ENCODE results near the gene KIF1A. TPM values are rescaled to one million over a fixed set of nuclear protein-coding genes. Genes with fewer than 3 reads are reported as not detected.

The KIF1A gene
- total and polyA plus RNA-seq, 10 of the 15 experiments (the other 5 are each of a cell fraction or from before 2014, with no cell fraction given) = 0.04 to 0.95 (median 0.06) TPM; not detected in 5

DNA sequence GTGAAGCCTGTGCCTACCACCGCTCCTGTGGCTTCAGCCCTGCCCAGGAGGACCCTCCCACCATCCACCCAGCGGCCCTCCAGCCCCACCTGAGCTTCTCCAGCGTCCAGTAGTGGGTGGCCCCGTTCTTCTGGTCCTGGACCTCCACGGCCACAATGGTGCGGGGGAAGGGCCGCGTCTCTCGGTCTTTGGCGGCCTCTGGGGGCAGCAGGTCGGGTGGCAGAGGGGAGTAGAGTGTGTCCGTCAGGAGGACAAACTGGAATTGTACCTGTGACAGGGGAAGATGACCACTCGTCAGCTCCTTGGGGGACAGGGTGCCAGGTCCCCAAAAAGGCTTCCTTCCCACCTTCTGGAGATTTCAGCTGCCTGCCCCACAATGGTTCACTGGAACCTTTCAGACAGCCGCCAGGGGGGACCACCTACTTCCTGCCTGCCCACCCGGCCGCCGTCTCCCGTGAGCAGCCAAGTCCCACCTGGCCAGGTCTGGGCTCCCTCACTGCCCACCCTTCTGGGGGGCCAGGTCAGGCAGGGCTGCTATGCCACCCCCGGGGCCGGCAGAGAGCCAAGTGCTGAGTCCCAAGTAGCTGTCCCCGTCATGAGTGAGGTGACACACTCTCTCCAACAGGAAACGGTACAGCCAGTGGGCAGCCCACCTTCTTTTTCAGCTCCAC, 59.3 kb downstream of the KIF1A start (continued):
- TF ChIP-seq YY1 (IDR thresholded peaks at IDR 0.05; ENCODE audit: low read depth, low read length) = no peak

DNA sequence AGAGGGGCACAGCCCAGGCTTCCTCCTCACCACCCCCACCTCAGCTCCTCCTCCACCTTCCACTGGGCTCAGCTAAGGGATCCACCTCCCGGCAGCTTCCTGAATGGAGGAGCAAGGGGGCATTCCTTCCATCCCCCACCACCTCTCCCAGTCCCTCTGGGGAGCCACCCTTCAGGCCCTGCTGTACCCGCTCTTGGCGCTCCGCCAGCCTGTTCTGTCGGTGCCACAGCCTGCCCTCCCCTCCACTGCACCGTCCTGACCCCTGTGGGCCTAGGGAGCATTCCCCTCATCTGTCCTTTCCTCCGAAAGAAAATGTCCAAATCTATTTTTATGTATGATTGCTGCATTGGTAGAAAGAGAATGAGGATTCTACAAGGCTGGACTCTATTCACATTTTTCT, 59.9 kb downstream of the KIF1A start:
- CTCF ChIA-PET = interaction anchor here (0.6 to 1.3 kb wide), 2 partner anchors 135 to 246 kb away, joined by 3 to 7 read pairs; partner anchors contain the start of gene GPR35
- BruUV-seq (replicated peaks) = no TSS peak
- POLR2A ChIA-PET = no interaction called here
- SMC1A ChIA-PET (ENCODE audit: uncharacterized antibody, unreplicated experiment) = interaction anchor here (1.4 kb wide), 1 partner anchor 246 kb away, joined by 4 read pairs; no protein-coding TSS in a partner anchor
- H3K9ac ChIP-seq (ENCODE audit: control insufficient read depth, insufficient read depth, low read length) = no peak overlapping the region
- no peak overlapping the region for H3K4me3 ChIP-seq
- RAD21 ChIA-PET (ENCODE audit: unreplicated experiment) = interaction anchor here (2.3 kb wide), 1 partner anchor 246 kb away, joined by 10 read pairs; no protein-coding TSS in a partner anchor
- no peaks in the 10 kb centered on the region for H3K4me1 ChIP-seq (ENCODE audit: control insufficient read depth, insufficient read depth, low read length)
- no peak for ATAC-seq
- H3K27me3 ChIP-seq (replicated peaks in 1 of 2; ENCODE audit: control insufficient read depth in 2 of 2, insufficient read depth in 2 of 2, low read length in 1 of 2) = no peaks in the 10 kb centered on the region
- 66% methylated on average over 6 of the region's 7 CpGs for WGBS (ENCODE audit: insufficient coverage, insufficient replicate concordance, low lambda C conversion rate, missing lambda C conversion rate)
- no peak overlapping the region for H3K4me2 ChIP-seq (ENCODE audit: control insufficient read depth, insufficient read depth)
- intact Hi-C loops (cut with micrococcal nuclease; ENCODE audit: unreplicated experiment) = no loop called here
- H4K20me1 ChIP-seq (ENCODE audit: control insufficient read depth, insufficient read depth) = no peaks in the 10 kb centered on the region
- FAIRE-seq = no peak
- no peak for DNase-seq (ENCODE audit: low read depth, low spot score)
- in situ Hi-C loops (cut with MboI) = no loop called here
- H3K79me2 ChIP-seq (ENCODE audit: control insufficient read depth, insufficient read depth, low read length) = no peaks in the 10 kb centered on the region
- H3K9me3 ChIP-seq (replicated peaks; ENCODE audit: control insufficient read depth, insufficient read depth, low read length) = no peaks in the 10 kb centered on the region
- no peak overlapping the region for H2AFZ ChIP-seq (ENCODE audit: control insufficient read depth, low read depth, low read length)
- H3K27ac ChIP-seq (ENCODE audit: control insufficient read depth, insufficient read depth) = no peak overlapping the region
- no peaks in the 10 kb centered on the region for H3K36me3 ChIP-seq (ENCODE audit: control insufficient read depth in 2 of 2, insufficient read depth in 2 of 2, low read length in 1 of 2)
- TF ChIP-seq NFIC (IDR thresholded peaks at IDR 0.05; ENCODE audit: low read depth, low read length) (no peak), TBL1XR1 (IDR thresholded peaks at IDR 0.05; ENCODE audit: low read depth, low read length) (no peak), MEF2A (IDR thresholded peaks at IDR 0.05; ENCODE audit: insufficient read depth, low read depth, low read length) (no peak), NRF1 (conservative IDR thresholded peaks at IDR 0.05; ENCODE audit: low read depth, low read length) (no peak), RUNX3 (IDR thresholded peaks at IDR 0.05; ENCODE audit: low read length) (no peak), KAT2A (conservative IDR thresholded peaks at IDR 0.05; ENCODE audit: control insufficient read depth, low read depth, low read length) (no peak), SIN3A (IDR thresholded peaks at IDR 0.05; ENCODE audit: low read depth, low read length) (no peak), CHD4 (IDR thresholded peaks at IDR 0.05) (no peak)
- TF ChIP-seq, protein P1, sequence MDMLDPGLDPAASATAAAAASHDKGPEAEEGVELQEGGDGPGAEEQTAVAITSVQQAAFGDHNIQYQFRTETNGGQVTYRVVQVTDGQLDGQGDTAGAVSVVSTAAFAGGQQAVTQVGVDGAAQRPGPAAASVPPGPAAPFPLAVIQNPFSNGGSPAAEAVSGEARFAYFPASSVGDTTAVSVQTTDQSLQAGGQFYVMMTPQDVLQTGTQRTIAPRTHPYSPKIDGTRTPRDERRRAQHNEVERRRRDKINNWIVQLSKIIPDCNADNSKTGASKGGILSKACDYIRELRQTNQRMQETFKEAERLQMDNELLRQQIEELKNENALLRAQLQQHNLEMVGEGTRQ (IDR thresholded peaks at IDR 0.05; ENCODE audit: borderline replicate concordance, low read depth, low read length) = no peak
- TF ChIP-seq, protein P2, sequence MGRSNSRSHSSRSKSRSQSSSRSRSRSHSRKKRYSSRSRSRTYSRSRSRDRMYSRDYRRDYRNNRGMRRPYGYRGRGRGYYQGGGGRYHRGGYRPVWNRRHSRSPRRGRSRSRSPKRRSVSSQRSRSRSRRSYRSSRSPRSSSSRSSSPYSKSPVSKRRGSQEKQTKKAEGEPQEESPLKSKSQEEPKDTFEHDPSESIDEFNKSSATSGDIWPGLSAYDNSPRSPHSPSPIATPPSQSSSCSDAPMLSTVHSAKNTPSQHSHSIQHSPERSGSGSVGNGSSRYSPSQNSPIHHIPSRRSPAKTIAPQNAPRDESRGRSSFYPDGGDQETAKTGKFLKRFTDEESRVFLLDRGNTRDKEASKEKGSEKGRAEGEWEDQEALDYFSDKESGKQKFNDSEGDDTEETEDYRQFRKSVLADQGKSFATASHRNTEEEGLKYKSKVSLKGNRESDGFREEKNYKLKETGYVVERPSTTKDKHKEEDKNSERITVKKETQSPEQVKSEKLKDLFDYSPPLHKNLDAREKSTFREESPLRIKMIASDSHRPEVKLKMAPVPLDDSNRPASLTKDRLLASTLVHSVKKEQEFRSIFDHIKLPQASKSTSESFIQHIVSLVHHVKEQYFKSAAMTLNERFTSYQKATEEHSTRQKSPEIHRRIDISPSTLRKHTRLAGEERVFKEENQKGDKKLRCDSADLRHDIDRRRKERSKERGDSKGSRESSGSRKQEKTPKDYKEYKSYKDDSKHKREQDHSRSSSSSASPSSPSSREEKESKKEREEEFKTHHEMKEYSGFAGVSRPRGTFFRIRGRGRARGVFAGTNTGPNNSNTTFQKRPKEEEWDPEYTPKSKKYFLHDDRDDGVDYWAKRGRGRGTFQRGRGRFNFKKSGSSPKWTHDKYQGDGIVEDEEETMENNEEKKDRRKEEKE (IDR thresholded peaks at IDR 0.05) = no peak
- TF ChIP-seq, protein P3, sequence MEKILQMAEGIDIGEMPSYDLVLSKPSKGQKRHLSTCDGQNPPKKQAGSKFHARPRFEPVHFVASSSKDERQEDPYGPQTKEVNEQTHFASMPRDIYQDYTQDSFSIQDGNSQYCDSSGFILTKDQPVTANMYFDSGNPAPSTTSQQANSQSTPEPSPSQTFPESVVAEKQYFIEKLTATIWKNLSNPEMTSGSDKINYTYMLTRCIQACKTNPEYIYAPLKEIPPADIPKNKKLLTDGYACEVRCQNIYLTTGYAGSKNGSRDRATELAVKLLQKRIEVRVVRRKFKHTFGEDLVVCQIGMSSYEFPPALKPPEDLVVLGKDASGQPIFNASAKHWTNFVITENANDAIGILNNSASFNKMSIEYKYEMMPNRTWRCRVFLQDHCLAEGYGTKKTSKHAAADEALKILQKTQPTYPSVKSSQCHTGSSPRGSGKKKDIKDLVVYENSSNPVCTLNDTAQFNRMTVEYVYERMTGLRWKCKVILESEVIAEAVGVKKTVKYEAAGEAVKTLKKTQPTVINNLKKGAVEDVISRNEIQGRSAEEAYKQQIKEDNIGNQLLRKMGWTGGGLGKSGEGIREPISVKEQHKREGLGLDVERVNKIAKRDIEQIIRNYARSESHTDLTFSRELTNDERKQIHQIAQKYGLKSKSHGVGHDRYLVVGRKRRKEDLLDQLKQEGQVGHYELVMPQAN (conservative IDR thresholded peaks at IDR 0.05) = no peak
- TF ChIP-seq, protein P4, sequence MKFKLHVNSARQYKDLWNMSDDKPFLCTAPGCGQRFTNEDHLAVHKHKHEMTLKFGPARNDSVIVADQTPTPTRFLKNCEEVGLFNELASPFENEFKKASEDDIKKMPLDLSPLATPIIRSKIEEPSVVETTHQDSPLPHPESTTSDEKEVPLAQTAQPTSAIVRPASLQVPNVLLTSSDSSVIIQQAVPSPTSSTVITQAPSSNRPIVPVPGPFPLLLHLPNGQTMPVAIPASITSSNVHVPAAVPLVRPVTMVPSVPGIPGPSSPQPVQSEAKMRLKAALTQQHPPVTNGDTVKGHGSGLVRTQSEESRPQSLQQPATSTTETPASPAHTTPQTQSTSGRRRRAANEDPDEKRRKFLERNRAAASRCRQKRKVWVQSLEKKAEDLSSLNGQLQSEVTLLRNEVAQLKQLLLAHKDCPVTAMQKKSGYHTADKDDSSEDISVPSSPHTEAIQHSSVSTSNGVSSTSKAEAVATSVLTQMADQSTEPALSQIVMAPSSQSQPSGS (IDR thresholded peaks at IDR 0.05; ENCODE audit: low read length) = no peak
